ENCODE data around the gene HDAC1.
"Not testable (repeated sequence)": the region's sequence is repeated elsewhere in the genome, so short reads cannot be mapped to it uniquely, and the experiment has no call there.

HDAC1 gene

DNA sequence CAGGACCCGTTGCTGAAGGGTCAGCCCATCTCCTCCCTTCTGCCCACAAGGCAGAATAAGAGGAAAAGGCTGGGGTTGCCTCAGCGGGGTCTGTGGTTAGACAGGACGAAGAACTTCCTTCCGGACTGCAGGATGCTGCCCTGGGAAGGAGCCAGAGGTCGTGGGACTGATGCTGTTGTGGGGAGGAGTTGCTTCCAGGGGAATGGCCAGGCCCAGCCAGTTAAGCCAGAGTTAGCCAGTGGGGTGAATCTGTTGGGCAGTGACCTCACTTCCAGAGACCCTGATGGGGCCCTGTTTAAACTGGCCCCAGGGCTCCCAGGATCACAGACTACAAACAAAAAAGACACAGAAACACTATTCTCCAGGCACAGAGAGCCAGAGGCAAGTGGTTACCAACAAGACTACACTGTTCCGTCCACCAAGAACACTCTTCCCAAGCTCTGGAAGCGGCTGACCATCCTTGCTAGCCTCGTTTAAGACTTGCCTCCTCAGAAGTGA, 57.4 kb downstream of the HDAC1 start:
- no peak for DNase-seq (ENCODE audit: low read depth)

DNA sequence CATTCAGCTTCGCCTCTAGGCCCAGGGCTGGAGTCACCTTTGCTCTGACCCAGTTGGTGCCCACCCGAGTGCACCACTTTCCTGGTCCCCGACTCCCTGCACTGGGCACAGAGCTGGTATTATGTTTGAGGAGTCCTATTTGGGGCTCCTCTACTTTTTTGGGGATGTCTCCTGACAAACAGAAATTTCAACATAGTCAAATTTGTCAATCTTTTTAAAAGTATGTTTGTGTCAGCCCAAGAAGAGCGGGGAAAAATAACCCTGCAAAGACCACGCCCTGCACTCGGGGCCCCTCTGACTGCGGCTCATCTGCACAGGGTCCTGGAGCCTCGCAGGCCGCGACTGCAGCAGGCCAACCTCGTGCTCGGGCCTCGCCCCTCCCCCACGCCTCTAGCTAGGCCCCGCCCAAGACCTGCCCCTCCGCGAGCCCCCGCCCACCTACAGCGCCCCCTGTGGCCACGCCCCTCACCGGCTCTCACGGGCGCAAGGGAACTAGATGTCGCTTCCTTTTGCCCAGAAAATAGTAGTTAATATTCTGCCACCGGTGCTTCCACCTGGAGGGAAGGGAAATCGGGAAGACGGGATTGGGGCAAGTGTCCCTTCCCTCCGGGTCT, 59.0 kb downstream of the HDAC1 start:
- peak; percentile 41 for DNase-seq (ENCODE audit: low read depth)

DNA sequence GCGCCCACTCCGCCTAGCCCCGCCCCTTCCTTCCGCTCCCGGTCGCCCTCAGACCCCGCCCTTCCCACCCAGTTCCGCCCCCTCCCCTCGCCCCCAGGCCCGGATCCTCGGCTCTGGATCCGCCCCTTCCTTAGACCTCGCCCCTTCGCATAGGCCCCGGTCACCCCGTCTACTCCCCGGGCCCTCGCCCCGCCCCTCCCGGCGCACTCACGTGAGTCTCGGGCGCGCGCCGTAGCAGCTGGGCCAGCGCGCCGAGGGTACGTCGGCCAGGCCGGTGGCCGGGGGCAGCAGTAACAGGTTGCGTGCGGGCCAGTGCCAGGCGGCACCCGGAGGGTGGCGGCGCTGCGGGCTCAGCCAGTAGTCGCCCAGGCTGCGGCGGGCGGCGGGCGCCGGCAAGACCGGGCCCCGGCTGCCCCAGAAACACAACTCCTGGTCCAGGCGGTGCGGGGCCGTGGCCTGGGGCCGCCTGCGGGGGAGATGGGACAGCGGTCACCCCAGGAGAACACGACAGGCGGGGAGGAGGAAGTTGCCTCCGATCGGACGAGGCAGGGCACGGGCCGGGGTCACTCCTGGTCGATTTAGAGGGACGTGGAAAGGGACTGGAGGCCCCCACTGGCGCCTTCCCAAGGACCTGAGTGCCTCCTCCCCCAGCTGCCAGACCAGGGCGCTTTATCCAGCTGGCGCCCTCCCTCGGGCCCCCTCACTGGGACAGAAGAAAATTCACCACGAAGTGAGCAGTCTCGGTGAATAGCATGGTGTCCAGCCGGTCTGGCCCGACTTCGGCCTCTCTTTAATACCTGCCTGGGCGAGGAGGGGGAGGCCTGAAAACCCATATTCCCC, 59.7 kb downstream of the HDAC1 start:
- peak; percentile 88 for DNase-seq (ENCODE audit: low read depth)

DNA sequence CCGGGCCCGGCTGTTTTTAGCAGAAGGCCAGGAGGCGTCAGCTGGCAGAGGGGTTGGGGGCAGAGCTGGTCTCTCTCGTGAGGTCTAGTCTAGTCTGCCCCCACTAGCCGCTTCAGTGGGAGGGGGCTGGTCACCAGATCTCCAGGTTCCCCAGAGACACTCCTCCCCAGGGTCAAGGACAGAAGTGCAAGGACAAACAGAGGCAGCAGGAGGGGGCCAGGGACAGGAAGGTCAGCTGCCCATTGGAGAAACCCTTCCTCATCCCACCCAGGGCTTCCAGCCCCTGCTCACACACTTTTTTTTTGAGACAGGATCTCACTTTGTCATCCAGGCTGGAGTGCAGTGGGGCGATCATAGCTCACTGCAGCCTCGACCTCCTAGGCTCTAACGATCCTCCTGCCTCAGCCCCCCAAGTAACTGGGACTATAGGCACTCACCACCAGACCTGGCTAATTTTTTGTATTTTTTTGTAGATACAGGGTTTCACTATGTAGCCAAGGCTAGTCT, 60.4 kb downstream of the HDAC1 start:
- no peak for DNase-seq (ENCODE audit: low read depth)

DNA sequence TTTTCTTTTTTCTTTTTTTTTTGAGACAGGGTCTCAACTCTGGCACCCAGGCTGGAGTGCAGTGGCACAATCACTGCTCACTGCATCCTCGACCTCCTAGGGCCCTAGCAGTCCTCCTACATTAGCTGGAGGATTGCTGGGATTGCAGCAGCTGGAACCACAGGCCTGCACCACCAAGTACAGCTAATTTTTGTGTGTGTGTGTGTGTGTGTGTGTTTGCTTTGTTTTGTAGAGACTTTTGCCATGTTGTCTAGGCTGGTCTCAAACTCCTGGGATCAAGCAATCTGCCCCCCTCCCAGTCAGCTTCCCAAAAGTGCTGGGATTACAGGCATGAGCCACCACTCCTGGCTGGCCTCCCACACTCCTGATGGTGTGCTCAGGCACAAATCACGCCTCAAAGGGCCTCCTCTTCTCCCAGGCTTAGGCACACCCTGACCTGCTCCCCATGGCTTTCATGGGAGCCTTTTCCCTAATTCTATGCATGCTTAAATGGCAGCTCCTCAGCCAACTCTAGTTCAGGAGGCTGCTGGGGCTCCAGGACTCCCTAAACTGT, 61.0 kb downstream of the HDAC1 start:
- DNase-seq (ENCODE audit: low read depth), result no peak

DNA sequence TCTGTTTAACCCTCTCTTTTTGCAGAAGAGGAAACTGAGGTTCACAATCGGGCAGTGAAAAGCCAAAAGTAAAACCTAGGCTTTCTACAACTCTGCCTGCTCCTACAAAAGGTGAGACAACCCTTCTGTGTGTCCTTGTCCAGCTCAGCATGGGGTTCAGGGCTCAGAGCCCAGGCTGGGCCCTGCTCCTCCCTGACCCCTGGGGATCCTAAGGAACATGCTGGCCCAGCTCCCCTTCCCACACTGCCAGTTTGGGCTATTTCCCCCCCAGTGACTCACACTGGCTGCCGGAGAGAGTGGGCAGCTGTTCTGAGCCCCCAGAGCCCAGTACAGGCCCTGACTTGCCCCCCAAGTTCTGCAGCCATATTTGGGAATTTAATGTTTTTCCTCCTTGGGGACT, 61.5 kb downstream of the HDAC1 start:
- DNase-seq (ENCODE audit: low read depth), result no peak

DNA sequence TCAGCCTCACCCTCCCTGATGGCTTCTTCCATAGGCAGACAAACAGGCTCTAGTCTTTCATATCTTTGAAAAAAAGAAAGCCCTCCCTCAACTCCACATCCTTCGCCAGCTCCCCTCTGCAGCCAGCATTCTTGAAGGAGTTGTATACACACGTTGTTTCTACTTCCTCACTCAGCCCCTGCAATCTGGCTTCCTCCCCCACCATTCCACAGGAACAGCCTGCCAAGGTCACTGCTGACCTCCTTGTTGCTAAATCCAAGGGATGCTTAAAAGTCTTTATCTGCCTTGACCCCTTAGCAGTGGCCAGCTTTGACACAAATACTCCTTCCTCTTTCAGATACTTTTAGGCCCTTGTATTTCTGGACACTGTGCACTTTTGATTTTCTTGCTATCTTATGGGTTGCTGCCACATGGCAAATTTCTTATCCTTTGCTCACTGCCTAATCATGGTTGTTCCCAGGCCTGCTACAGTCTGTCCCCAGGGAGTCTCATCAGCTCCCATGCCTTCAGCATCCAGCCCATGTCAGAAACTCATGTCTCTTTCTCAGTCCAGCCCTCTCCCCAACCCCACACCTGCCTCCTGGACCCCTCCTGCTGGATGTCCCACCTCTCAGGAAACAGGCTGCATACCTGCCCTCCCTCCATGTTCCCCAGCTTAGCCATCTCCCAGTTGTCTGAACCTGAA, 62.1 kb downstream of the HDAC1 start:
- DNase-seq (ENCODE audit: low read depth), result no peak

DNA sequence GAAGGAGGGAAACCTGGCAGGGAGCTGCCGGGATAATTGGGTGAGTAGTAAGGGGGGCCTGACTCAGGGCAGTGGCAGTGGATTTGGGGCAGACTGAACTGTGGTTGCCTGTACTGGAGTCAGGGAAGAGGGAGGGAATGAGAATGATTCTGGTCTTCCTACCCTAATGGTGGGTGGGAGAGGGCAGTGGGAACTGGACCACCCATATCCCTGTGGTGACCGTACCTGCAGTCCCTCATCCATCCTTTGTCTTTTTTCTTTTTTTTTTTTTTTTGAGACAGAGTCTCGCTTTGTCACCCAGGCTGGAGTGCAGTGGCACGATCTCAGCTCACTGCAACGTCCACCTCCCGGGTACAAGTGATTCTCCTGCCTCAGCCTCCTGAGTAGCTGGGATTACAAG, 63.9 kb downstream of the HDAC1 start:
- DNase-seq (ENCODE audit: low read depth), result not testable (repeated sequence)

DNA sequence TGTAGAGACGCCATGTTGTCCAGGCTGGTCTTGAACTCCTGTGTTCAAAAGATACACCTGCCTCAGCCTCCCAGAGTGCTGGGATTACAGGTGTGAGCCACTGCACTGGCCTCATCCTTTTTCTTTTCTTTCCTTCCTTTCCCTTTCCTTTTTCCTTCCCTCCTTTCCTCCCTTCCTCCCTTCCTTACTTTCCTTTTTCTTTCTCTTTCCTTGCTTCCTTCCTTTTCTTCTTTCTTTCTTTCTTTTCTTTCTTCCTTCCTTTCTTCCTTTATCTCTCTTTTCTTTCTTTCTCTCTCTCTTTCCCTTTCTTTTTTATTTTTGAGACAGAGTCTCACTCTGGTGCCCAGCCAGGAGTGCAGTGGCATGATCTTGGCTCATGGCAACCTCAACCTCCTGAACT, 64.6 kb downstream of the HDAC1 start:
- DNase-seq (ENCODE audit: low read depth), result no peak

DNA sequence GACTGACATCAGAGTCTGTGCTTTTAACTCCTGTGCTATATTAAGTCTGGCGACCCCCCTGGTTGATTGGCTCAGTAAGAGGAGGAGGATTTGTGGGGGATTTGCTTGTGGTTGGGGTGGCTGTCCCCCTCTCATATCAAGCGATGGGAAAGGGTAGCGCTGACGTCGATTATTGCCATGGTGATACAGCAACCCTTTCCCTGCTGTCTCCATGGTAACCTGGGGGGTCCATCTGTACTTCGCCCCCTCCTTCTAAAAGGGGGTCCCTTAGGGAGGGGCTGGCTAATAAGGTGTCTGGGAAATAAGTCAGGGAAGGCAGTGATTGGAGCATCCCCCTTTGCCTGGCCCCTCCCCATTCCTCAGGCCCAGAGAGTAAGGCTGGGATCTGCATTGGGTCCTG, 65.7 kb downstream of the HDAC1 start:
- no peak for DNase-seq (ENCODE audit: low read depth)

DNA sequence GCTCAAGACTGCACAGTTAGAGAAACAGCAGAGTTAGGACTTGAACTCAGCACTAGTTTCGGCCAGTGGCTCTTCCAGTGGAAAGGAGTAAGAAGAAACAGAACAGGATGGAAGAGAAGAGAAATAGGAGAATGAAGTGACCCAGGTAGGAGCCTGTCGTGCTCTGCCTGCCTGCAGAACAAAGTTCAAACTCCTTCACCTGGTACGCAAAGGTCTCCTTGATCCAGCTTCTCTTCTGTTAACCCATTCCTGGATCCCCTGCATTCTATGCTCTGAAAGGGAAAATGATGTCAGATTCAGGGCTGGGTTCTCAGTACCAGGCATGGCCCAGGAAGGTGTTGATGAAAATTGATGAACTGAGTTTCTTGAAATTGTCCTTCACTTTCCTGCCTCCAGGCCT, 66.6 kb downstream of the HDAC1 start:
- DNase-seq (ENCODE audit: low read depth), result no peak

DNA sequence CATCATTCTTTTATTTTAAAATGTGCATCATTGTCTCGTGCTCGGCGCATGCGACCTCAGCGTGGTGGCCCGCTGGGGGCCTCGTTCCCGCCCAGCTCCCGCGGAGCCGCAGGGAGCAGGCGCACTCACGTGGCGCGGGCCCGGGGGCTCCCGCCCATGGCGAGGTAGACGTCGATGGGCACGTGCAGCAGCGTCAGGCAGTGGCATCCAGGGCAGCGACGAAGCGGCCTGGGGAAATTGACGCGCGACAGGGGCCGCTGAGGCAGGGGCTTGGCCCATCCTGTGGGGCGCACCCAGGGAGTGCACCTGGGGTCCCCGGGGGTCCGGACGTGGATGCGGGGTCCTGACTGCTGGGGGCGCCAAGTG, 69.4 kb downstream of the HDAC1 start:
- DNase-seq (ENCODE audit: low read depth), result no peak

DNA sequence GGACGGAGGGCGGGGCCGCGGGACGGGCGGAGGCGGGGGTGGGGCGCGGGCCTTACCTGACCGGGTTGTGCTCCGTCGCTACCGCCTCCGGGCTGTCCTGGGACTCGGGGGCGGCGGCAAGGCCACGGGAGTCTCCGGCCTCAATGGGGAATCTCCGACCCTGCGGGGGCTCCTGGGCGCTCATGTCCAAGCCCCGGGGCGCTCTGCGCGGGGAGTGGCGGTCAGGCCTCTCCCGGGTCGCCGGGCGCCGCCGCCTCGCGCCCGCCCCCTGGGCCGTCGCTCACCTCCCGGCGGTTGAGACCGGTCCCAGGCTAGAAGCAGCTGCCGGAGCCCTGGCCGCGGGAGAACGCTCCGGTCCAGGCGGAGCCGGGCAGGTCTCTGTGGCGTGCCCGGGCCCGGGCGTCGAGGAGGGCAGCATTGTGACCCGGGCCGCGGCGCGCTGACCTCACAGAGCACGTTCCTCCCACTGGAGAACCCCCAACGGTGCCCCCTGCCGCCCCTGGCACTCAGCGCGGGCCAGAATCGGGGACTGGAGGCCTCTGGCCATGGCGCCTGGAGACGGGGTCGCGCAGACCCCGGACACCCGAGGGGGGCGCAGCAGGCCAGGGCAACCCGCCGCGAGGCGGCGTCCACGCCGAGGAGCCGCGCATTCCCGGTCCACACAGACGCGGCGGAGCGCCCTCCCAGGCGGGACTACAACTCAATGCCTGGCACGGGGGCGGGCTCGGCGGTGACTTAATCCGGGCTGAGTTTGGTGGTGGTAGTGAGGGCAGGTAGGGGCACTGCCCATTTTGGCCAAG, 70.0 kb downstream of the HDAC1 start:
- DNase-seq (ENCODE audit: low read depth), result no peak

DNA sequence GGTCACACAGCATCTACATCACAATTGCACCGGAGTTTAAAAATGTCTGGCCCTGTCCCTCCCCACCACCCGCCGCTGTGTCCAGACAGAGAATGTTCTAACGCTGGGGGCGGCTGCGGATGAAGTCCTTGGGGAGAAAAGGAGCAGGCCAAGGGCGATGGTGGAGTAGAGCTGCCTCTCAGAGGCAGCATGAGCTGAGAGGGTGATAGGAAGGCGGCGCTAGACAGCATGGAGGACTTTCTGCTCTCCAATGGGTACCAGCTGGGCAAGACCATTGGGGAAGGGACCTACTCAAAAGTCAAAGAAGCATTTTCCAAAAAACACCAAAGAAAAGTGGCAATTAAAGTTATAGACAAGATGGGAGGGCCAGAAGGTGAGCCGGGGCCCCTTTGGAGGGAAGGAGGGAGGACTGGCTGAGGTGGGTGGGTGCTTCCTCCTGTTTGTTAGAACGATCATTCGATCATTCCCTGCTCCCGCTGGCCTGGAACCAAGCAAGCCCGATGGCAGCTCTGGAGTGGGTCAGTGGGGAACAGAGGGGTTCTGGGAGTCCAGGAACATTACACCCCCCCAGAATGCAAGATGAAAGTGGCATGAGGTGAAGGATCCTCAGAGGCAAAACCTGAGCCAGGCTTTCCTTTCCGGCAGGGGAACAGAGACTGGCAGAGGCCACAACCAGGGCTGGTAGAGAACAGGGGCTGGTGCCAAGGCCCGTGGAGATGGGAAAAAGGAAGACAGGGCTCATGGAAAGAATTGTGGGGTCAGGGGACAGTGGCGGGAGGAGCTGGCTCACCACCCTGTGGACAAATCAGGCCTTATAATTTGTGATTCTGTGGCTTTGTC, 70.8 kb downstream of the HDAC1 start, which contains the start of the genes FAM229A and TSSK3:
FAM229A (minus strand) TSS at position 12 of the 840 bp plus-strand sequence. CDS start 394 bp downstream, outside the sequence.
TSSK3 (plus strand) TSS at position 66 of the 840 bp plus-strand sequence; CDS start at position 229, 163 bp downstream.
- DNase-seq (ENCODE audit: low read depth), result no peak

DNA sequence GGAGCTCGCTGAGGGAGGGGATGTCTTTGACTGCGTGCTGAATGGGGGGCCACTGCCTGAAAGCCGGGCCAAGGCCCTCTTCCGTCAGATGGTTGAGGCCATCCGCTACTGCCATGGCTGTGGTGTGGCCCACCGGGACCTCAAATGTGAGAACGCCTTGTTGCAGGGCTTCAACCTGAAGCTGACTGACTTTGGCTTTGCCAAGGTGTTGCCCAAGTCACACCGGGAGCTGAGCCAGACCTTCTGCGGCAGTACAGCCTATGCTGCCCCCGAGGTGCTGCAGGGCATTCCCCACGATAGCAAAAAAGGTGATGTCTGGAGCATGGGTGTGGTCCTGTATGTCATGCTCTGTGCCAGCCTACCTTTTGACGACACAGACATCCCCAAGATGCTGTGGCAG, 71.8 kb downstream of the HDAC1 start:
- no peak for DNase-seq (ENCODE audit: low read depth)

DNA sequence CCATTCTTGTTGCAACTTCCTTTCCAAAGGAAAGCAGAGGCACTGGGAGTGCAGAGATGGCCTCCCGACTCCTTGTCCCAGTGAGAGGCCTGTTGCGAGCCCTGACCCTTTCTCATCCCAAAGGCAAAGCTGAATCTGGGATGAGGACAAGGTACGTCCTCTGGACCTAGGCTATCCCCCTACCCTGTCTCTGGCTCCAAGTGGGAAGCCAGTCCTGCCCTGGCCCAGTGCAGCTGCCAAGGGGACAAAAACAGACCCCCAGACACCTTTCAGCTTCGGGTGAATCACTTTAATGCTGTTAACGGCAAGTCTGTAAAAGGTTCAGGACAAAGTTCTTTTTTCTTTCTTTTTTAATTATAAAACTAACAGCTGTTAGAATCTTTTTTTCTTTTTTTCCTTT, 73.0 kb downstream of the HDAC1 start:
- no peak for DNase-seq (ENCODE audit: low read depth)

DNA sequence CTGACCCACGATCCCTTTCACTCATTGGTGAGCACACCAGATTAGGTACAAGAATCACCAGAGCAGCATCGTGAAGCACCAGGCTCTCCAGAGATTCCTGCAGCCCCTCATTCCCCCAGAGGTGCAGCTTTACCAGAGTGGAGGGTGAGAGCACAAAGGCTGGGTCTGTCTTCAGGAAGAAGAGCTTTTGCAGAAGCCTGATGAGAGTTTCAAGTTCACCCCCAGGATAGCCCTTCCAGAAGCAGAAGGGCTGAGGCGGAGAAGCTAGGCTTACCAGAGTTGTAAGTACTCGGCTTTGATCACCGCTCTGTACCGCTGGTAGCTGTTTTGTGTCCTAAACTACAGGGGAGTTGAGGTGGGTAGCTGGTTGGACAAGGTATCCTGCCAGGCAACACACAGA, 73.6 kb downstream of the HDAC1 start:
- DNase-seq (ENCODE audit: low read depth), result no peak

DNA sequence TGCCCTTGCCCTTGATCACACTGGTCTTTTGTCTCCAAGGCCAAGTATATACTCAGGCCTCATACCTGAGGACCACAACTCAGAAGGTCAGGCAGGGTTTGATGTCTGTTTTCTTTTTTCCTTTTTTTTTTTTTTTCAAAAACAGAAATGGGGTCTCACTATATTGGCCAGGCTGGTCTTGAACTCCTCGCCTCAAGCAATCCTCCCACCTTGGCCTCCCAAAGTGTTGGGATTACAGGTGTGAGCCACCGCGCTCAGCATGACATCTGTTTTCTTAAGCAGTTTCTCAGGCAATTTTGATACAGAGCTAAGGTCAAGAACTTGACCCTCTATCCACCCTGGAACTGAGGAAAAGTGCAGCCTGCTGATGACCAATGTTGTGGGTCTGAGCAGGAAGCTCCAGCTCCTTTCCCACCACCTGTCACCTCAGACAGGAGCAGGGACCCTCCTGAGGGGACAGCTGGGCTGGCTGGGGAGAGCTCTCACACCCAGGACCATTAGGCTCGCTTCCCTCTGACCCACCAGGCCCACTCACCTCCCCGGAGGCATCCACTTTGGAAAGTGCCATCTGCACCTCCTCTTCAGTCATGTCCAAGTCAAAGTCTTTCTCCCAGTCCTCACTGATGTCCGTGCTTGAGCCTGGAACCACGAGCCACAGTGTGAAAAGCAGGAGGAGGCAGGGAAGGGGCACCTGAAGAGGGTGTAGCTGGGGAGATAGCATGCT, 76.2 kb downstream of the HDAC1 start:
- no peak for DNase-seq (ENCODE audit: low read depth)

DNA sequence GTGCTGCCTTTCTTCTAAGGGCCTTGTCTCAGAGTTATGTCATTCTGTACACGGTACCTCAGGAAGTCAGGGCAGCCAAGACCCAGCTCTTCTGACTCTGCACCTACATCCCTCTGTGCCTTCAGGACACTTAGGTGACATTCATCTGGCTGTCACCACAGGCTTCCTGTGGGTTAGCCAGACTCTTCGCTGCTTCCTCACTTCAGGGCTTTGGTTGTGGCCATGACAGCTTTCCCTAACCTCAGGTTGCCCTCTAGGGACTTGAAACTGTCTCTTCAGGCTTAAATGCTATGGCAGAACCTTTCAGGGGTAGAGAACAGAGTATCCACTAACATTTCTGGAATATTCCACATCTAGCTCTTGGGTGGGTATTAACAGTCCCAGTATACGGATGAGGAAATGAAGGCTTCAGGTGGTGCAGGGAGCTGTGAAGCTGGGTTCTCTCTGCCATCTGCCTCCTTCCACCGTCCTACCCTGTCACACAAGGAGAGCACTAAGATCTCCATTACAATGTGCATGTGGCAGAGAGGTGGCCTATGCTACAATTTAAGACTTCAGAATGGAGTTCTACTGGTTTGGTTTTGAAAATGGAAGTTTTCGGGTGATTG, 80.4 kb downstream of the HDAC1 start:
- no peak for DNase-seq (ENCODE audit: low read depth)
